OCI-LY1 (cell line): ENCODE data around the gene STK38L.

Experiments
- H2AFZ ChIP-seq: fragments of 200-600 bp; sonication (generic), shearing (Covaris generic); 2 replicates; pipeline ENCODE4 v1.6.0; 2014; ENCODE audit warnings: antibody characterized with exemption, mild to moderate bottlenecking, low read length
- H3F3A ChIP-seq: fragments of 200-600 bp; sonication (generic), shearing (Covaris generic); 2 replicates; pipeline ENCODE4 v1.6.0; 2014; ENCODE audit warnings: mild to moderate bottlenecking, antibody characterized with exemption, low read length, moderate library complexity; ENCODE audit not compliant: insufficient read depth
- H3K27ac ChIP-seq: fragments of 200-600 bp; sonication (generic); 2 replicates; pipeline ENCODE4 v1.5.1; 2014; ENCODE audit warnings: low read length, mixed run types, mild to moderate bottlenecking, low read depth; ENCODE audit not compliant: poor library complexity, severe bottlenecking
- H3K27me3 ChIP-seq: fragments of 200-600 bp; sonication (generic); 2 replicates; pipeline ENCODE4 v1.6.0; 2014; ENCODE audit warnings: antibody characterized with exemption, mild to moderate bottlenecking, low read length, moderate library complexity; ENCODE audit not compliant: insufficient read depth
- H3K36me3 ChIP-seq: fragments of 200-600 bp; sonication (generic); 2 replicates; pipeline ENCODE4 v1.6.1; 2014; ENCODE audit warnings: mild to moderate bottlenecking, antibody characterized with exemption, low read length, moderate library complexity, mixed read lengths; ENCODE audit not compliant: insufficient read depth
- H3K4me1 ChIP-seq: fragments of 200-600 bp; sonication (generic); 2 replicates; pipeline ENCODE4 v1.5.1; 2014; ENCODE audit warnings: mild to moderate bottlenecking, low read length, moderate library complexity; ENCODE audit not compliant: insufficient read depth, severe bottlenecking
- H3K4me2 ChIP-seq: fragments of 200-600 bp; sonication (generic), shearing (Covaris generic); 2 replicates; pipeline ENCODE4 v1.6.1; 2014; ENCODE audit warnings: low read length
- H3K4me3 ChIP-seq: fragments of 200-600 bp; sonication (generic); 2 replicates; pipeline ENCODE4 v1.5.1; 2014; ENCODE audit warnings: low read length, low read depth, mild to moderate bottlenecking, mixed read lengths; ENCODE audit not compliant: poor library complexity, severe bottlenecking
- H3K79me2 ChIP-seq: fragments of 200-600 bp; shearing (Covaris generic); 2 replicates; pipeline ENCODE4 v1.6.1; 2016; ENCODE audit warnings: mixed run types, low read length, mixed read lengths; ENCODE audit not compliant: insufficient read depth
- H3K9ac ChIP-seq: fragments of 200-600 bp; sonication (generic), shearing (Covaris generic); 2 replicates; pipeline ENCODE4 v1.6.1; 2014; ENCODE audit warnings: mild to moderate bottlenecking, low read length, mixed read lengths
- H3K9me2 ChIP-seq: fragments of 200-600 bp; sonication (generic), shearing (Covaris generic); 2 replicates; pipeline ENCODE4 v1.6.1; 2014; ENCODE audit warnings: low read depth, mild to moderate bottlenecking, low read length, mixed read lengths
- H3K9me3 ChIP-seq: fragments of 200-600 bp; shearing (Covaris generic); 2 replicates; pipeline ENCODE4 v1.6.1; 2014; ENCODE audit warnings: low read length, mixed read lengths
- H4K20me1 ChIP-seq: fragments of 200-600 bp; sonication (generic), shearing (Covaris generic); 2 replicates; pipeline ENCODE4 v1.6.0; 2016; ENCODE audit warnings: mild to moderate bottlenecking, low read length; ENCODE audit not compliant: insufficient read depth
- EZH2 ChIP-seq: fragments of 200-600 bp; sonication (generic), shearing (Covaris generic); IDR thresholded peaks from 2 replicates; pipeline ENCODE4 v1.8.0; 2017; ENCODE audit warnings: borderline replicate concordance, mixed run types, mild to moderate bottlenecking, antibody characterized with exemption, low read length, moderate library complexity, mixed read lengths
- TF ChIP-seq, protein P1 (sequence below): fragments of 200-600 bp; sonication (generic), shearing (Covaris generic); IDR thresholded peaks from 2 replicates; pipeline ENCODE4 v1.5.1; 2017; ENCODE audit warnings: mild to moderate bottlenecking, antibody characterized with exemption, low read length, moderate library complexity, mixed read lengths

Gene STK38L

DNA sequence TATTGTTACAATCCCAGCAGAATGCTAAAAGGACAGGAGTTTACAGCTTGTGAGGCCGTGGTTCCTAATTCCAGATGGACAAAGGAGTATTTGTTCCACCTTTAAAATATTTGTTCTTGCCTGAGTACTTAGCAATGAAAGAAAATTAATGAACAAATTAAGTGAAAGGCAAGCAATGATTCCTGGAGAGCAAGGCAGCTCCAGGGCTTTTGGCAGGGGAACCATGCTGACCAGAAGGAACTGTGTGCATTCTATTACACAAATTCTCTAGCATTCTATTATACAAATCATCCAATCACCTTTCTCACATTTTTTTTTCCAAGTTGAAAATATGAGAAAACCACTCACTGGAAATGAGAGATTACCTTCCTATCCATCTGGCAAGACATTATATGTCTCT lies 86.8 kb downstream of the STK38L start:
- no peaks in the 10 kb centered on the region; the same call in 1 of the 2 replicates for H3K27me3 ChIP-seq
- H3K9me3 ChIP-seq: no peaks in the 10 kb centered on the region
- H4K20me1 ChIP-seq: no peaks in the 10 kb centered on the region
- TF ChIP-seq, protein P1, sequence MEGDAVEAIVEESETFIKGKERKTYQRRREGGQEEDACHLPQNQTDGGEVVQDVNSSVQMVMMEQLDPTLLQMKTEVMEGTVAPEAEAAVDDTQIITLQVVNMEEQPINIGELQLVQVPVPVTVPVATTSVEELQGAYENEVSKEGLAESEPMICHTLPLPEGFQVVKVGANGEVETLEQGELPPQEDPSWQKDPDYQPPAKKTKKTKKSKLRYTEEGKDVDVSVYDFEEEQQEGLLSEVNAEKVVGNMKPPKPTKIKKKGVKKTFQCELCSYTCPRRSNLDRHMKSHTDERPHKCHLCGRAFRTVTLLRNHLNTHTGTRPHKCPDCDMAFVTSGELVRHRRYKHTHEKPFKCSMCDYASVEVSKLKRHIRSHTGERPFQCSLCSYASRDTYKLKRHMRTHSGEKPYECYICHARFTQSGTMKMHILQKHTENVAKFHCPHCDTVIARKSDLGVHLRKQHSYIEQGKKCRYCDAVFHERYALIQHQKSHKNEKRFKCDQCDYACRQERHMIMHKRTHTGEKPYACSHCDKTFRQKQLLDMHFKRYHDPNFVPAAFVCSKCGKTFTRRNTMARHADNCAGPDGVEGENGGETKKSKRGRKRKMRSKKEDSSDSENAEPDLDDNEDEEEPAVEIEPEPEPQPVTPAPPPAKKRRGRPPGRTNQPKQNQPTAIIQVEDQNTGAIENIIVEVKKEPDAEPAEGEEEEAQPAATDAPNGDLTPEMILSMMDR: no peak
- TF ChIP-seq EZH2: no peak
- peaks cover 7% of the 10 kb centered on the region for H3K36me3 ChIP-seq
- H3K9me2 ChIP-seq: no peaks in the 10 kb centered on the region
- peaks cover 12% of the 10 kb centered on the region for H3K4me1 ChIP-seq
- no peak overlapping the region for H3K4me3 ChIP-seq
- no peak overlapping the region for H3K9ac ChIP-seq
- no peak overlapping the region for H3K27ac ChIP-seq
- no peak overlapping the region for H2AFZ ChIP-seq
- H3K79me2 ChIP-seq: no peaks in the 10 kb centered on the region
- no peaks in the 10 kb centered on the region for H3F3A ChIP-seq
- H3K4me2 ChIP-seq: no peak overlapping the region

DNA sequence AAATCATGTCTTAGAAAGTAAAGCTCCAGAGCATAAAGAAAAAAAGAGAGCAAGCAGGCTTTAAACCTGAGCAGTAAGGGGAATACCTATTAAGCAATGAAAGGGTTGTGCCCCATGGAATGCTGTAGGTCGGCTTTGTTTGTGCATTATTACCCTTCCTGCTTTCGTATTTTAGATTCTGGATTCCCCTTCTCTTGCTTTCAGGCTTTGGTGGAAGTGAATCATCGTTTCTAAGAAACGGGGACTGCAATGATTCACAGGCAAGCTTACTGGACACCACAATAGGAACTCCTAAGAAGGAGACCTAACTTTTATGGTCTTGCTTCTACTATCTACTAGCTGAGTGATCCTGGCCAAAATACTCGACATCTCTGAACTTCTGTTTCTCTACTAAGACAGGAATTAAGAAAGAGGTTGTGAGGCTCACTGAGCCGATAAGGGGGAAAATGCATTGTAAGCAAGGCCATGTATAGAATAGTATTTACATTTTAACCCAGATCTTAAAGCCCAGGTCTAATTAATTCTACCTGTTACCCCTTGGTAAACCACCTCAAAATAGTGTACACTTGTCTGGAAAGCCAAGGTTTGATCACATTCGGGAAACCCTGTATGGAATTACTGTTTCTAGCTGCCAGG lies 87.3 kb downstream of the STK38L start:
- Histone ChIP-seq H3K27me3 (no peaks in the 10 kb centered on the region; the same call in 1 of the 2 replicates), H3K4me2 (no peak overlapping the region), H3K79me2 (no peaks in the 10 kb centered on the region), H2AFZ (no peak overlapping the region), H3K9me2 (no peaks in the 10 kb centered on the region), H3K4me3 (no peak overlapping the region), H3K9me3 (no peaks in the 10 kb centered on the region), H3K4me1 (peaks cover 12% of the 10 kb centered on the region), H3K36me3 (peaks cover 2% of the 10 kb centered on the region), H4K20me1 (no peaks in the 10 kb centered on the region), H3K27ac (no peak overlapping the region), H3K9ac (no peak overlapping the region), H3F3A (no peaks in the 10 kb centered on the region)
- no peak for TF ChIP-seq EZH2
- TF ChIP-seq, protein P1: no peak

DNA sequence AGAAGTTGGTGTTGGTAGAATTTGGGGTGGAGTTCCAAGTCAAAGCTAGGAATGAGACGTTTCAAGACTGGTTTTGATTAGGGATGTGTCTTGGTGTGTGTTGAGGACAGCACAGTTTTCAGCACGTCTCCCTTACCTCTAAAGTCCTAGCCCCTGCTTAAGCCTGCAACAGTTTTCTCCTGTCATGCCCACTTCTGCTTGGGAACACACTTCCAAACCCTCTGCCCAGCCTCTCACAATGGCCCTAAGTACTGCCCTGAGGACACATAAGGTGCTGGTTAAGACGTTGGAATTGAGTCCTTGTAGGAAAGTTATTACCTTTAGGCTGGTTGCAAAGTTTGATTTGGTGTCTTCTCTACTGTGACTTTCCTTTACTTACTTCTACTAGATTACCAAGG lies 87.8 kb downstream of the STK38L start:
- no peak overlapping the region for H2AFZ ChIP-seq

More for the DNA sequence above, 87.8 kb downstream of the STK38L start:
- Histone ChIP-seq H4K20me1 (no peaks in the 10 kb centered on the region), H3K79me2 (no peaks in the 10 kb centered on the region), H3K27me3 (no peaks in the 10 kb centered on the region; the same call in 1 of the 2 replicates), H3K27ac (no peak overlapping the region), H3K4me2 (peak overlapping the region; percentile 82; the same call in 1 of the 2 replicates), H3K9ac (no peak overlapping the region; the same call in 1 of the 2 replicates), H3K9me2 (no peaks in the 10 kb centered on the region), H3K9me3 (no peaks in the 10 kb centered on the region), H3K36me3 (no peaks in the 10 kb centered on the region), H3K4me1 (peaks cover 12% of the 10 kb centered on the region), H3F3A (no peaks in the 10 kb centered on the region), H3K4me3 (no peak overlapping the region)
- no peak for TF ChIP-seq EZH2
- TF ChIP-seq, protein P1: no peak
